A549 (cell line): ENCODE results near the gene NIM1K. TPM values are rescaled to one million over a fixed set of nuclear protein-coding genes. Genes with fewer than 3 reads are reported as not detected.

Experiments
- ATAC-seq, 2 experiments: fragments of 200-7000 bp in 1 of 2; fragments of >200 bp in 1 of 2; cut with Nextera tagmentation in 1 of 2; cut with Tn5 transposase in 1 of 2; 3 replicates each; pipeline versions ENCODE4 v1.8.0 to v1.9.1; 2018 to 2020; ENCODE audit warnings: mild to moderate bottlenecking in 1 of 2, moderate library complexity in 1 of 2
- CTCF ChIA-PET: fragments of 300-600 bp; sonication (Branson Sonifier 250); formaldehyde crosslinking; extraction: SDS; loops from one replicate; lab custom pipeline; 2021; ENCODE audit warnings: antibody characterized with exemption, inconsistent platforms; lab: Yijun Ruan, JAX
- POLR2A ChIA-PET: fragments of 350-600 bp; formaldehyde crosslinking; extraction: SDS; loops from one replicate; lab custom pipeline; 2021; ENCODE audit warnings: antibody characterized with exemption, inconsistent platforms; lab: Yijun Ruan, JAX
- DNase-seq, 2 experiments: peaks; one replicate each; pipeline versions ENCODE4 v3.0.0 to v3.0.0-alpha.2; 2011 to 2016; ENCODE audit warnings: low read depth in 1 of 2, low spot score in 1 of 2
- FAIRE-seq: peaks from 2 replicates; lab custom pipeline; 2011; peaks lifted over from hg19 to GRCh38; lab: Jason Lieb, UNC
- H3K27ac ChIP-seq, 2 experiments: fragments of >200 bp; sonication (Bioruptor Twin); formaldehyde crosslinking; 3 replicates each; pipeline ENCODE4 v1.5.1; 2016 to 2017
- H3K4me1 ChIP-seq: fragments of >200 bp; sonication (Bioruptor Twin); formaldehyde crosslinking; 3 replicates; pipeline ENCODE4 v1.6.1; 2016
- H3K4me2 ChIP-seq: fragments of >200 bp; sonication (Bioruptor Twin); formaldehyde crosslinking; 3 replicates; pipeline ENCODE4 v1.6.1; 2016
- H3K4me3 ChIP-seq: fragments of >200 bp; sonication (Bioruptor Twin); formaldehyde crosslinking; 3 replicates; pipeline ENCODE4 v1.5.1; 2016
- H3K9me3 ChIP-seq: fragments of >200 bp; sonication (Bioruptor Twin); formaldehyde crosslinking; 3 replicates; pipeline ENCODE4 v1.6.1; 2016
- CBX8 ChIP-seq: fragments of 200-600 bp; sonication (generic); IDR thresholded peaks from 2 replicates; pipeline ENCODE4 v1.6.1; 2016
- CHD2 ChIP-seq: fragments of 150-350 bp; IDR thresholded peaks from 2 replicates; pipeline ENCODE4 v1.6.1; 2014; ENCODE audit warnings: low read length; ENCODE audit not compliant: partially characterized antibody
- CHD4 ChIP-seq: fragments of 200-600 bp; sonication (generic); IDR thresholded peaks from 2 replicates; pipeline ENCODE4 v1.6.1; 2016; ENCODE audit warnings: antibody characterized with exemption, mild to moderate bottlenecking, borderline replicate concordance
- EP300 ChIP-seq, 2 experiments: fragments of >200 bp; sonication (Bioruptor Twin); formaldehyde crosslinking; IDR thresholded peaks; 2 replicates in 1 of 2; 3 replicates in 1 of 2; pipeline ENCODE4 v1.6.1; 2016 to 2017
- FOSB ChIP-seq: fragments of 250-450 bp; sonication (Bioruptor Pico); IDR thresholded peaks from 2 replicates; pipeline ENCODE4 v1.5.0; 2020; ENCODE audit warnings: mild to moderate bottlenecking, moderate library complexity
- FOXS1 ChIP-seq: fragments of 250-450 bp; sonication (Bioruptor Pico); IDR thresholded peaks from 2 replicates; pipeline ENCODE4 v1.5.0; 2020; ENCODE audit warnings: mild to moderate bottlenecking, moderate library complexity
- HEYL ChIP-seq: fragments of 250-450 bp; sonication (Bioruptor Pico); IDR thresholded peaks from 2 replicates; pipeline ENCODE4 v1.8.0; 2021; ENCODE audit warnings: mild to moderate bottlenecking, moderate library complexity
- HOXA7 ChIP-seq: fragments of 250-450 bp; sonication (Bioruptor Pico); IDR thresholded peaks from 2 replicates; pipeline ENCODE4 v1.5.0; 2020; ENCODE audit warnings: mild to moderate bottlenecking, moderate library complexity
- HOXB13 ChIP-seq: fragments of 250-450 bp; sonication (Bioruptor Pico); IDR thresholded peaks from 2 replicates; pipeline ENCODE4 v1.5.0; 2020; ENCODE audit warnings: low read depth, mild to moderate bottlenecking, moderate library complexity
- HOXB5 ChIP-seq: fragments of 250-450 bp; sonication (Bioruptor Pico); IDR thresholded peaks from 2 replicates; pipeline ENCODE4 v1.5.0; 2020; ENCODE audit warnings: mild to moderate bottlenecking, moderate library complexity
- JUN ChIP-seq, 2 experiments: fragments of >200 bp; sonication (Bioruptor Twin); formaldehyde crosslinking; IDR thresholded peaks; 2 replicates in 1 of 2; 3 replicates in 1 of 2; pipeline ENCODE4 v1.6.1; 2016 to 2017
- KDM1A ChIP-seq: fragments of 200-600 bp; sonication (generic); IDR thresholded peaks from 2 replicates; pipeline ENCODE4 v1.6.1; 2016; ENCODE audit warnings: low read depth, mild to moderate bottlenecking
- MAZ ChIP-seq: fragments of 150-350 bp; IDR thresholded peaks from 2 replicates; pipeline ENCODE4 v1.6.1; 2014; ENCODE audit warnings: antibody characterized with exemption, low read depth, low read length, borderline replicate concordance
- NFE2L2 ChIP-seq: fragments of 150-350 bp; conservative IDR thresholded peaks from 2 replicates; pipeline ENCODE4 v1.6.1; 2014; ENCODE audit warnings: low read length
- POLR2A ChIP-seq: IDR thresholded peaks from 2 replicates; pipeline ENCODE4 v1.6.1; 2012; ENCODE audit warnings: mild to moderate bottlenecking, low read length
- RCOR1 ChIP-seq: fragments of 150-350 bp; IDR thresholded peaks from 2 replicates; pipeline ENCODE4 v1.6.1; 2014; ENCODE audit warnings: antibody characterized with exemption, low read length, low read depth
- RFX5 ChIP-seq: fragments of 450-650 bp; IDR thresholded peaks from 2 replicates; pipeline ENCODE4 v1.7.1; 2014; ENCODE audit warnings: antibody characterized with exemption, mild to moderate bottlenecking, moderate library complexity
- SMC3 ChIP-seq: fragments of >200 bp; sonication (Bioruptor Twin); formaldehyde crosslinking; IDR thresholded peaks from 3 replicates; pipeline ENCODE4 v1.6.1; 2018; ENCODE audit warnings: inconsistent platforms
- SREBF2 ChIP-seq: fragments of 450-650 bp; IDR thresholded peaks from 2 replicates; pipeline ENCODE4 v1.6.1; 2014; ENCODE audit warnings: mild to moderate bottlenecking, moderate library complexity
- TP53 ChIP-seq: fragments of 250-450 bp; sonication (Bioruptor Pico); IDR thresholded peaks from 2 replicates; pipeline ENCODE4 v1.5.0; 2021; ENCODE audit warnings: mild to moderate bottlenecking, moderate library complexity
- WGBS: methylation state at CpG from one replicate; pipeline ENCODE4 v1.1.6; 2017; ENCODE audit errors: missing lambda C conversion rate; 5-methylcytosine and 5-hydroxymethylcytosine counted together
- polyA plus RNA-seq, 4 experiments: library from polyadenylated mRNA; depleted of rRNA in 3 of 4; stranded (reverse); fragments of >200 nt; fragmentation: RNase III in 1 of 4; extraction: RNeasy Plus Mini Kit Qiagen cat#74134 plus additional on column Dnase treatment in 1 of 4; gene quantifications; 2 replicates in 3 of 4; 3 replicates in 1 of 4; pipeline ENCODE4 v1.2.3, GENCODE V29; 2011 to 2017
- TF ChIP-seq, protein P1 (sequence below): fragments of >200 bp; sonication (Bioruptor Twin); formaldehyde crosslinking; IDR thresholded peaks from 3 replicates; pipeline ENCODE4 v1.5.1; 2016
- TF ChIP-seq, protein P2 (sequence below): fragments of 250-450 bp; sonication (Bioruptor Pico); IDR thresholded peaks from 2 replicates; pipeline ENCODE4 v1.5.0; 2020; ENCODE audit warnings: low read depth, mild to moderate bottlenecking, moderate library complexity
- TF ChIP-seq, protein P3 (sequence below): fragments of 150-350 bp; IDR thresholded peaks from 2 replicates; pipeline ENCODE4 v1.6.1; 2014; ENCODE audit warnings: low read depth, mild to moderate bottlenecking, low read length
- TF ChIP-seq, protein P4 (sequence below): fragments of >200 bp; sonication (Bioruptor Twin); formaldehyde crosslinking; IDR thresholded peaks from 3 replicates; pipeline ENCODE4 v1.6.1; 2016
- TF ChIP-seq, protein P5 (sequence below): IDR thresholded peaks from 2 replicates; pipeline ENCODE4 v1.6.1; 2012; ENCODE audit warnings: low read depth, borderline replicate concordance

Gene NIM1K
- polyA plus RNA-seq, 2 of the 4 experiments (the other 2 are of a cell fraction): 0.06 to 0.23 TPM

DNA sequence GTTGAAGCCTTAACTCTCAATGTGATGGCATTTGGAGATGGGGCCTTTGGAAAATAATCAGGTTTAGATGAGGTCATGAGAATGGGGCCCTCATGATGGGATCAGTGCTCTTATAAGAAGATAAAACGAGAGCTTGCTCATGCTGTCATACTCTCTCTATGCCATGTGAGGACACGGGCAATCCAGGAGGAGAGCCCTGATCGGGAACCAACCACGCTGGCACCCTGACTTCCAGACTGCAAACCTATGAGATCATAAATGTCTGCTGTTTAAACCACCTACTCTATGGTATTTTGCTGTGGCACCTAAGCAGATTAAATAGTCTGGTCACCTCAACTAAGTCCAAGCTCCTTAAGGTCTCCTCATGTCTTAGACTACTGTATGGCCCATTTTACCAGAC lies 111.2 kb downstream of the NIM1K start:
- Histone ChIP-seq H3K27ac (no peak overlapping the region), H3K4me3 (no peak overlapping the region), H3K9me3 (no peaks in the 10 kb centered on the region), H3K4me2 (no peak overlapping the region), H3K4me1 (peaks cover 12% of the 10 kb centered on the region; the same call in 2 of the 3 replicates)
- ChIA-PET CTCF (interaction anchor here (1.4 to 5.1 kb wide), 3 partner anchors 10 to 86 kb away, joined by 3 to 34 read pairs (median 8); partner anchors contain the start of gene HMGCS1), POLR2A (no interaction called here)
- FAIRE-seq (no peak), DNase-seq (no peak), ATAC-seq (no peak; a peak in 1 of 6 replicates)
- TF ChIP-seq HOXB5 (CRISPR knock-in tag) (no peak), POLR2A (no peak), SMC3 (no peak), FOSB (CRISPR knock-in tag) (no peak)
- TF ChIP-seq, protein P1, sequence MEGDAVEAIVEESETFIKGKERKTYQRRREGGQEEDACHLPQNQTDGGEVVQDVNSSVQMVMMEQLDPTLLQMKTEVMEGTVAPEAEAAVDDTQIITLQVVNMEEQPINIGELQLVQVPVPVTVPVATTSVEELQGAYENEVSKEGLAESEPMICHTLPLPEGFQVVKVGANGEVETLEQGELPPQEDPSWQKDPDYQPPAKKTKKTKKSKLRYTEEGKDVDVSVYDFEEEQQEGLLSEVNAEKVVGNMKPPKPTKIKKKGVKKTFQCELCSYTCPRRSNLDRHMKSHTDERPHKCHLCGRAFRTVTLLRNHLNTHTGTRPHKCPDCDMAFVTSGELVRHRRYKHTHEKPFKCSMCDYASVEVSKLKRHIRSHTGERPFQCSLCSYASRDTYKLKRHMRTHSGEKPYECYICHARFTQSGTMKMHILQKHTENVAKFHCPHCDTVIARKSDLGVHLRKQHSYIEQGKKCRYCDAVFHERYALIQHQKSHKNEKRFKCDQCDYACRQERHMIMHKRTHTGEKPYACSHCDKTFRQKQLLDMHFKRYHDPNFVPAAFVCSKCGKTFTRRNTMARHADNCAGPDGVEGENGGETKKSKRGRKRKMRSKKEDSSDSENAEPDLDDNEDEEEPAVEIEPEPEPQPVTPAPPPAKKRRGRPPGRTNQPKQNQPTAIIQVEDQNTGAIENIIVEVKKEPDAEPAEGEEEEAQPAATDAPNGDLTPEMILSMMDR: no peak
- TF ChIP-seq, protein P2, sequence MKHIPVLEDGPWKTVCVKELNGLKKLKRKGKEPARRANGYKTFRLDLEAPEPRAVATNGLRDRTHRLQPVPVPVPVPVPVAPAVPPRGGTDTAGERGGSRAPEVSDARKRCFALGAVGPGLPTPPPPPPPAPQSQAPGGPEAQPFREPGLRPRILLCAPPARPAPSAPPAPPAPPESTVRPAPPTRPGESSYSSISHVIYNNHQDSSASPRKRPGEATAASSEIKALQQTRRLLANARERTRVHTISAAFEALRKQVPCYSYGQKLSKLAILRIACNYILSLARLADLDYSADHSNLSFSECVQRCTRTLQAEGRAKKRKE: no peak
- TF ChIP-seq, protein P3, sequence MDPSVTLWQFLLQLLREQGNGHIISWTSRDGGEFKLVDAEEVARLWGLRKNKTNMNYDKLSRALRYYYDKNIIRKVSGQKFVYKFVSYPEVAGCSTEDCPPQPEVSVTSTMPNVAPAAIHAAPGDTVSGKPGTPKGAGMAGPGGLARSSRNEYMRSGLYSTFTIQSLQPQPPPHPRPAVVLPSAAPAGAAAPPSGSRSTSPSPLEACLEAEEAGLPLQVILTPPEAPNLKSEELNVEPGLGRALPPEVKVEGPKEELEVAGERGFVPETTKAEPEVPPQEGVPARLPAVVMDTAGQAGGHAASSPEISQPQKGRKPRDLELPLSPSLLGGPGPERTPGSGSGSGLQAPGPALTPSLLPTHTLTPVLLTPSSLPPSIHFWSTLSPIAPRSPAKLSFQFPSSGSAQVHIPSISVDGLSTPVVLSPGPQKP: no peak
- 95% methylated on average over 4 of the region's 4 CpGs for WGBS

DNA sequence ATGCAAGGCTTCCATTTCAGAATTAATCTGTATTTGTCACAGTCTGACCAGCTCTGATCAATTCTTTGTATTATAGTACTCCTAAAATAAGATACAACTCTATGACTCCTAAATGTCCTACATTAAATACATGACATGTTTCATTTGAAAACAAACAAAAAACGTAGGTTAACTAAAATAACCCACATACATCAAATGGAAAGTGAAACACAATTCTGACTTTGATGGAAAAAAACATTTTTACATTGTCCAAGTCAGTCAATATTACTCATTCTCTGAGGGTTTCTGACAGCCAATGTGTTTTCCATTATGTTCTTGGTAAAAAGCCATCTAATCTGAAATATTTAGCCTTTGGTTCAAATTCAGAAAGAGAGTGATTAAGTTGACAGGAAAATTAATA lies 112.5 kb downstream of the NIM1K start:
- Histone ChIP-seq H3K4me2 (no peak overlapping the region), H3K4me1 (peaks cover 23% of the 10 kb centered on the region; the same call in 2 of the 3 replicates), H3K27ac (no peak overlapping the region), H3K9me3 (no peaks in the 10 kb centered on the region), H3K4me3 (no peak overlapping the region)
- ChIA-PET CTCF (interaction anchor here (0.6 to 5.1 kb wide), 4 partner anchors 9 to 336 kb away, joined by 3 to 34 read pairs (median 9); no protein-coding TSS in a partner anchor), POLR2A (no interaction called here)
- no peak for TF ChIP-seq RCOR1
- no peak for TF ChIP-seq NFE2L2
- TF ChIP-seq RFX5: no peak
- no peak for TF ChIP-seq FOSB (CRISPR knock-in tag)
- TF ChIP-seq, protein P4, sequence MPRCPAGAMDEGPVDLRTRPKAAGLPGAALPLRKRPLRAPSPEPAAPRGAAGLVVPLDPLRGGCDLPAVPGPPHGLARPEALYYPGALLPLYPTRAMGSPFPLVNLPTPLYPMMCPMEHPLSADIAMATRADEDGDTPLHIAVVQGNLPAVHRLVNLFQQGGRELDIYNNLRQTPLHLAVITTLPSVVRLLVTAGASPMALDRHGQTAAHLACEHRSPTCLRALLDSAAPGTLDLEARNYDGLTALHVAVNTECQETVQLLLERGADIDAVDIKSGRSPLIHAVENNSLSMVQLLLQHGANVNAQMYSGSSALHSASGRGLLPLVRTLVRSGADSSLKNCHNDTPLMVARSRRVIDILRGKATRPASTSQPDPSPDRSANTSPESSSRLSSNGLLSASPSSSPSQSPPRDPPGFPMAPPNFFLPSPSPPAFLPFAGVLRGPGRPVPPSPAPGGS: no peak
- no peak for TF ChIP-seq FOXS1 (CRISPR knock-in tag)
- no peak for TF ChIP-seq CHD4
- TF ChIP-seq CBX8: no peak
- TF ChIP-seq HOXB13 (CRISPR knock-in tag): no peak
- TF ChIP-seq EP300 (IDR thresholded peaks at IDR 0.05): no peak
- TF ChIP-seq HOXA7 (CRISPR knock-in tag): no peak
- no peak for TF ChIP-seq TP53 (CRISPR knock-in tag)
- TF ChIP-seq KDM1A: no peak
- TF ChIP-seq JUN (IDR thresholded peaks at IDR 0.05): no peak
- TF ChIP-seq, protein P2: no peak
- no peak for TF ChIP-seq SREBF2
- TF ChIP-seq CHD2: no peak
- TF ChIP-seq MAZ: no peak
- no peak for TF ChIP-seq HEYL
- TF ChIP-seq, protein P5, sequence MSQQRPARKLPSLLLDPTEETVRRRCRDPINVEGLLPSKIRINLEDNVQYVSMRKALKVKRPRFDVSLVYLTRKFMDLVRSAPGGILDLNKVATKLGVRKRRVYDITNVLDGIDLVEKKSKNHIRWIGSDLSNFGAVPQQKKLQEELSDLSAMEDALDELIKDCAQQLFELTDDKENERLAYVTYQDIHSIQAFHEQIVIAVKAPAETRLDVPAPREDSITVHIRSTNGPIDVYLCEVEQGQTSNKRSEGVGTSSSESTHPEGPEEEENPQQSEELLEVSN: no peak
- WGBS: 53% methylated on average over 1 of the region's 1 CpG
- FAIRE-seq (no peak), ATAC-seq (no peak), DNase-seq (no peak)
